ENCODE data around the gene RPL22L1. TPM values are rescaled to one million over a fixed set of nuclear protein-coding genes. Genes with fewer than 3 reads are reported as not detected.

Gene RPL22L1
- total RNA-seq, 4 donors from 2014 or later, result 19.3 to 76.1 (median 51.9) TPM

GRCh38 chr3:170840291-170840859 lies 29.6 kb downstream of the RPL22L1 start:
- no peaks in the 10 kb centered on the region for H3K27me3 ChIP-seq
- TF ChIP-seq CTCF (IDR thresholded peaks at IDR 0.05), result no peak
- TF ChIP-seq POLR2AphosphoS5 (IDR thresholded peaks at IDR 0.05), result no peak
- no peak for TF ChIP-seq EP300 (IDR thresholded peaks at IDR 0.05)
- TF ChIP-seq POLR2A (IDR thresholded peaks at IDR 0.05), result no peak
- 51 to 67% methylated on average over 2 of the region's 2 CpGs for WGBS, 2 donors (ENCODE audit: low coverage in 1 of 2)
- no peak overlapping the region for H3K4me3 ChIP-seq
- no peaks in the 10 kb centered on the region for H3K36me3 ChIP-seq
- peaks cover 0 to 8% (median 0%) of the 10 kb centered on the region in 3 donors for H3K9me3 ChIP-seq
- H3K27ac ChIP-seq, result no peak overlapping the region
- no peaks in the 10 kb centered on the region for H3K4me1 ChIP-seq
- ATAC-seq, result no peak

- 71 to 76% methylated on average over 3 of the region's 3 CpGs for WGBS, 2 donors (ENCODE audit: low coverage in 1 of 2)
- Histone ChIP-seq H3K27ac (no peak overlapping the region), H3K4me1 (no peaks in the 10 kb centered on the region), H3K4me3 (no peak overlapping the region), H3K36me3 (no peaks in the 10 kb centered on the region), H3K27me3 (peaks cover 2% of the 10 kb centered on the region), H3K9me3 (peaks cover 0 to 6% (median 0%) of the 10 kb centered on the region in 3 donors)
- no peak for TF ChIP-seq POLR2A (IDR thresholded peaks at IDR 0.05)
- no peak for TF ChIP-seq POLR2AphosphoS5 (IDR thresholded peaks at IDR 0.05)
- TF ChIP-seq CTCF (IDR thresholded peaks at IDR 0.05), result no peak
- TF ChIP-seq EP300 (IDR thresholded peaks at IDR 0.05), result no peak
- no peak for ATAC-seq
These were observed 30.4 kb downstream of the RPL22L1 start for GRCh38 chr3:170839518-170840100.

- H3K4me3 ChIP-seq, result no peak overlapping the region
- 73 to 90% methylated on average over 3 to 4 of the region's 4 CpGs for WGBS, 2 donors (ENCODE audit: low coverage in 1 of 2)
- no peaks in the 10 kb centered on the region for H3K9me3 ChIP-seq
- H3K27ac ChIP-seq, result no peak overlapping the region
- H3K27me3 ChIP-seq, result peaks cover 4% of the 10 kb centered on the region
- no peaks in the 10 kb centered on the region for H3K36me3 ChIP-seq
- TF ChIP-seq POLR2AphosphoS5 (IDR thresholded peaks at IDR 0.05) (no peak), CTCF (IDR thresholded peaks at IDR 0.05) (no peak), EP300 (IDR thresholded peaks at IDR 0.05) (no peak), POLR2A (IDR thresholded peaks at IDR 0.05) (no peak)
- no peaks in the 10 kb centered on the region for H3K4me1 ChIP-seq
- ATAC-seq, result no peak
These were observed 33.5 kb downstream of the RPL22L1 start for GRCh38 chr3:170836491-170836890.

- H3K27ac ChIP-seq, result no peak overlapping the region
- WGBS, 2 donors (ENCODE audit: low coverage in 1 of 2), result 10 to 13% methylated on average over 3 of the region's 3 CpGs
- TF ChIP-seq POLR2AphosphoS5 (IDR thresholded peaks at IDR 0.05) (no peak), CTCF (IDR thresholded peaks at IDR 0.05) (no peak), POLR2A (IDR thresholded peaks at IDR 0.05) (no peak), EP300 (IDR thresholded peaks at IDR 0.05) (no peak)
- H3K4me1 ChIP-seq, result no peaks in the 10 kb centered on the region
- H3K27me3 ChIP-seq, result peaks cover 4% of the 10 kb centered on the region
- no peak overlapping the region for H3K4me3 ChIP-seq
- no peaks in the 10 kb centered on the region for H3K36me3 ChIP-seq
- no peak for ATAC-seq
- no peaks in the 10 kb centered on the region for H3K9me3 ChIP-seq
These were observed 34.7 kb downstream of the RPL22L1 start for GRCh38 chr3:170835336-170835735.

GRCh38 chr3:170830580-170830979 lies 39.4 kb downstream of the RPL22L1 start:
- 90 to 100% methylated on average over 3 to 4 of the region's 4 CpGs for WGBS, 2 donors (ENCODE audit: low coverage in 1 of 2)
- H3K36me3 ChIP-seq, result no peaks in the 10 kb centered on the region
- H3K27me3 ChIP-seq, result peaks cover 11% of the 10 kb centered on the region
- no peaks in the 10 kb centered on the region for H3K4me1 ChIP-seq
- ATAC-seq, result no peak
- no peaks in the 10 kb centered on the region for H3K9me3 ChIP-seq
- no peak overlapping the region for H3K4me3 ChIP-seq
- no peak for TF ChIP-seq EP300 (IDR thresholded peaks at IDR 0.05)
- no peak for TF ChIP-seq CTCF (IDR thresholded peaks at IDR 0.05)
- no peak for TF ChIP-seq POLR2AphosphoS5 (IDR thresholded peaks at IDR 0.05)
- TF ChIP-seq POLR2A (IDR thresholded peaks at IDR 0.05), result no peak
- H3K27ac ChIP-seq, result no peak overlapping the region
